K562 (cell line): ENCODE measurements around the gene PRDX2. TPM values are rescaled to one million over a fixed set of nuclear protein-coding genes. Genes with fewer than 3 reads are reported as not detected.

Experiments
- ARID2 ChIP-seq: fragments of 450-650 bp; IDR thresholded peaks from 2 replicates; pipeline ENCODE4 v1.6.1; 2017; ENCODE audit warnings: antibody characterized with exemption, mild to moderate bottlenecking
- CBX3 ChIP-seq, 2 experiments: IDR thresholded peaks; 1 replicate in 1 of 2; 2 replicates in 1 of 2; pipeline ENCODE4 v1.6.1; 2012; ENCODE audit warnings: inconsistent platforms in 2 of 2, low read length in 2 of 2, borderline replicate concordance in 1 of 2, control low read depth in 1 of 2
- CREM ChIP-seq: IDR thresholded peaks from 2 replicates; pipeline ENCODE4 v1.6.1; 2014; ENCODE audit warnings: antibody characterized with exemption, low read depth
- ELF2 ChIP-seq: fragments of 250-450 bp; sonication (Bioruptor Pico); IDR thresholded peaks from 2 replicates; pipeline ENCODE4 v1.5.0; 2021; ENCODE audit warnings: mild to moderate bottlenecking
- ETV6 ChIP-seq, 3 experiments: fragments of 150-350 bp in 1 of 3; sonication (generic) in 1 of 3; formaldehyde crosslinking in 1 of 3; IDR thresholded peaks; 2 replicates each; pipeline versions ENCODE4 v1.6.1 to v1.8.0; 2014 to 2022; ENCODE audit warnings: borderline replicate concordance in 2 of 3, low read depth in 2 of 3, antibody characterized with exemption in 1 of 3, low read length in 1 of 3, mild to moderate bottlenecking in 1 of 3, missing genetic modification reagents in 1 of 3
- GABPA ChIP-seq: fragments of 200-800 bp; sonication (Bioruptor generic); conservative IDR thresholded peaks from 2 replicates; pipeline ENCODE4 v1.6.1; 2016; ENCODE audit warnings: low read depth, missing genetic modification characterization, missing compliant biosample characterization
- HDAC3 ChIP-seq: fragments of 450-650 bp; IDR thresholded peaks from 2 replicates; pipeline ENCODE4 v1.6.1; 2018; ENCODE audit warnings: borderline replicate concordance, mild to moderate bottlenecking, moderate library complexity; ENCODE audit not compliant: partially characterized antibody
- HMGN3 ChIP-seq: IDR thresholded peaks from 2 replicates; pipeline ENCODE4 v1.6.1; 2011; ENCODE audit warnings: borderline replicate concordance, low read depth, mild to moderate bottlenecking, mixed read lengths, low read length; ENCODE audit not compliant: insufficient read length; ENCODE audit errors: extremely low read depth
- KAT8 ChIP-seq: fragments of 450-650 bp; IDR thresholded peaks from 2 replicates; pipeline ENCODE4 v1.6.1; 2016; ENCODE audit warnings: low read depth, mild to moderate bottlenecking
- NUFIP1 ChIP-seq: fragments of 450-650 bp; IDR thresholded peaks from 2 replicates; pipeline ENCODE4 v1.6.1; 2018; ENCODE audit not compliant: partially characterized antibody
- SAP30 ChIP-seq: fragments of 200-600 bp; sonication (generic); IDR thresholded peaks from 2 replicates; pipeline ENCODE4 v1.6.1; 2012; ENCODE audit warnings: borderline replicate concordance, low read depth, mild to moderate bottlenecking, moderate library complexity, low read length, control low read depth, inconsistent platforms; ENCODE audit not compliant: insufficient read depth, poor library complexity, severe bottlenecking
- TARDBP ChIP-seq: fragments of 450-650 bp; IDR thresholded peaks from 2 replicates; pipeline ENCODE4 v1.6.1; 2016
- ZFPM2 ChIP-seq: fragments of 250-450 bp; sonication (Bioruptor Pico); IDR thresholded peaks from 2 replicates; pipeline ENCODE4 v1.5.1; 2022; ENCODE audit warnings: mild to moderate bottlenecking
- ZNF311 ChIP-seq: fragments of 250-450 bp; sonication (Bioruptor Pico); IDR thresholded peaks from 2 replicates; pipeline ENCODE4 v1.4.0; 2020; ENCODE audit warnings: mild to moderate bottlenecking, moderate library complexity
- polyA plus RNA-seq, 8 experiments: library from polyadenylated mRNA; depleted of rRNA in 4 of 8; stranded (reverse) in 5 of 8; unstranded in 3 of 8; fragments of >200 nt; fragmentation: Nextera tagmentation in 2 of 8; fragmentation: Illumina TruSeq in 1 of 8; extraction: Ambion mirVana in 2 of 8; extraction: Trizol in 1 of 8; gene quantifications; 2 replicates each; pipeline versions ENCODE4 v1.2.1 to v1.2.3, GENCODE V29; 2011 to 2014; ENCODE audit warnings: inconsistent platforms in 1 of 8, missing spikeins in 1 of 8
- total RNA-seq, 7 experiments: library from RNA; depleted of rRNA in 6 of 7; stranded (reverse); fragments of >200 nt in 6 of 7; fragmentation: Illumina TruSeq in 2 of 7; extraction: Trizol in 2 of 7; gene quantifications; 2 replicates each; pipeline versions ENCODE4 v1.2.1 to v1.2.3, GENCODE V29; 2011 to 2021; ENCODE audit warnings: low replicate concordance in 1 of 7
- TF ChIP-seq, protein P1 (sequence below): fragments of 250-450 bp; sonication (Bioruptor Pico); IDR thresholded peaks from 2 replicates; pipeline ENCODE4 v1.5.0; 2021; ENCODE audit warnings: mild to moderate bottlenecking, borderline replicate concordance
- TF ChIP-seq, protein P2 (sequence below): sonication (generic); formaldehyde crosslinking; IDR thresholded peaks from 2 replicates; pipeline ENCODE4 v1.4.0; 2020; ENCODE audit warnings: mild to moderate bottlenecking, missing genetic modification reagents
- TF ChIP-seq, protein P3 (sequence below): fragments of 450-650 bp; formaldehyde crosslinking; IDR thresholded peaks from 2 replicates; pipeline ENCODE4 v1.4.0; 2022; ENCODE audit warnings: missing genetic modification characterization
- TF ChIP-seq, protein P4 (sequence below): fragments of 450-650 bp; conservative IDR thresholded peaks from 2 replicates; pipeline ENCODE4 v1.6.1; 2016; ENCODE audit warnings: missing genetic modification characterization, low read depth, mild to moderate bottlenecking, control low read depth, missing compliant biosample characterization

The PRDX2 gene
- total and polyA plus RNA-seq, 9 of the 15 experiments (the other 6 are each of a cell fraction or from before 2014, with no cell fraction given), result 206 to 1,183 (median 415) TPM

DNA sequence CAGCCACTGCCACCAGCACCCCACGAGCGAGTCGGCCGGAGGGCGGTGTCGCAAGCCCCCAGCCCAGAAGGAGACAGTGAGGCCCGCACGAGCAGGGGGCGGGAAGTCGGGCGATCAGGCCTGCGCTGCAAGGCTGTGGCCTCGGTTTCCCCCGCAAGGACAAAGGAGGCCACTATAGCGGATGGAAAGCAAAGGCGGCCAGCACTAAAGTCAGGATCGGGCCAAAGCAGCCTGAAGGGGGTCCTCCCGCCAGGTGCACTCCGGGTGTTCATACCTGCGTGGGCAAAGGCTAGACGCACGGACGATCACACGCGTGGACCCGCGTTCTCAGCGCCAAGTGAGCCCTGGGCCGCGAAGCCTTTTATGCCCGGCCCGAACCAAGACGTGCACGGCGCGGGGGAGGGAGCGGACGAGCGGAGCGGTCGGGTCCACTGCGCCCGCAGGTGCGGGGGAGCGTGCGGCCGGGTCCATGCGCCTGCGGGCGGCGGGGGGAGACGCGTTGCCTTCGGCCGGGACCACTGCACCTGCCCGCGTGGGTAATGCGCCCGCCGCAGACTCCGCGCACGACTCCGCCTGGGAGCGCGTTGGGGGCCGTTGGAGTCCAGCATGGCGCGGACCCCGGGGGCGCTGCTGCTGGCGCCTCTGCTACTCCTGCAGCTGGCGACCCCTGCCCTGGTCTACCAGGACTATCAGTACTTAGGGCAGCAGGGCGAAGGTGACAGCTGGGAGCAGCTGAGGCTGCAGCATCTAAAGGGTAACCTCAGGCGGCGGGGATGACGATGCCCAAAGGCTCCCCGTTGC lies at the start of gene PRDX2, which contains the start of gene THSD8 (continued):
- TF ChIP-seq SAP30, result peak; percentile 58
- TF ChIP-seq ARID2, result no peak
- no peak for TF ChIP-seq ETV6 (IDR thresholded peaks at IDR 0.05; ENCODE audit: borderline replicate concordance in 1 of 2, low read depth in 2 of 2, low read length in 1 of 2)
- TF ChIP-seq ETV6 (CRISPR knock-in tag; IDR thresholded peaks at IDR 0.05; ENCODE audit: borderline replicate concordance), result no peak; the same call in 1 of the 2 replicates
- TF ChIP-seq, protein P1, sequence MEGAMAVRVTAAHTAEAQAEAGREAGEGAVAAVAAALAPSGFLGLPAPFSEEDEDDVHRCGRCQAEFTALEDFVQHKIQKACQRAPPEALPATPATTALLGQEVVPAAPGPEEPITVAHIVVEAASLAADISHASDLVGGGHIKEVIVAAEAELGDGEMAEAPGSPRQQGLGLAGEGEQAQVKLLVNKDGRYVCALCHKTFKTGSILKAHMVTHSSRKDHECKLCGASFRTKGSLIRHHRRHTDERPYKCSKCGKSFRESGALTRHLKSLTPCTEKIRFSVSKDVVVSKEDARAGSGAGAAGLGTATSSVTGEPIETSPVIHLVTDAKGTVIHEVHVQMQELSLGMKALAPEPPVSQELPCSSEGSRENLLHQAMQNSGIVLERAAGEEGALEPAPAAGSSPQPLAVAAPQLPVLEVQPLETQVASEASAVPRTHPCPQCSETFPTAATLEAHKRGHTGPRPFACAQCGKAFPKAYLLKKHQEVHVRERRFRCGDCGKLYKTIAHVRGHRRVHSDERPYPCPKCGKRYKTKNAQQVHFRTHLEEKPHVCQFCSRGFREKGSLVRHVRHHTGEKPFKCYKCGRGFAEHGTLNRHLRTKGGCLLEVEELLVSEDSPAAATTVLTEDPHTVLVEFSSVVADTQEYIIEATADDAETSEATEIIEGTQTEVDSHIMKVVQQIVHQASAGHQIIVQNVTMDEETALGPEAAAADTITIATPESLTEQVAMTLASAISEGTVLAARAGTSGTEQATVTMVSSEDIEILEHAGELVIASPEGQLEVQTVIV (CRISPR knock-in tag), result no peak
- TF ChIP-seq HDAC3, result no peak
- TF ChIP-seq CBX3 (IDR thresholded peaks at IDR 0.05; ENCODE audit: borderline replicate concordance in 1 of 2, low read length in 2 of 2), result 0 out of 3 replicates have a peak, but pooled peaks of 1 of the 2 experiments have one; percentile 7
- peak; percentile 73 for TF ChIP-seq NUFIP1
- TF ChIP-seq, protein P2, sequence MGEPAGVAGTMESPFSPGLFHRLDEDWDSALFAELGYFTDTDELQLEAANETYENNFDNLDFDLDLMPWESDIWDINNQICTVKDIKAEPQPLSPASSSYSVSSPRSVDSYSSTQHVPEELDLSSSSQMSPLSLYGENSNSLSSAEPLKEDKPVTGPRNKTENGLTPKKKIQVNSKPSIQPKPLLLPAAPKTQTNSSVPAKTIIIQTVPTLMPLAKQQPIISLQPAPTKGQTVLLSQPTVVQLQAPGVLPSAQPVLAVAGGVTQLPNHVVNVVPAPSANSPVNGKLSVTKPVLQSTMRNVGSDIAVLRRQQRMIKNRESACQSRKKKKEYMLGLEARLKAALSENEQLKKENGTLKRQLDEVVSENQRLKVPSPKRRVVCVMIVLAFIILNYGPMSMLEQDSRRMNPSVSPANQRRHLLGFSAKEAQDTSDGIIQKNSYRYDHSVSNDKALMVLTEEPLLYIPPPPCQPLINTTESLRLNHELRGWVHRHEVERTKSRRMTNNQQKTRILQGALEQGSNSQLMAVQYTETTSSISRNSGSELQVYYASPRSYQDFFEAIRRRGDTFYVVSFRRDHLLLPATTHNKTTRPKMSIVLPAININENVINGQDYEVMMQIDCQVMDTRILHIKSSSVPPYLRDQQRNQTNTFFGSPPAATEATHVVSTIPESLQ (CRISPR knock-in tag), result 0 out of 2 replicates have a peak, but pooled peaks have one; percentile 13
- TF ChIP-seq, protein P3, sequence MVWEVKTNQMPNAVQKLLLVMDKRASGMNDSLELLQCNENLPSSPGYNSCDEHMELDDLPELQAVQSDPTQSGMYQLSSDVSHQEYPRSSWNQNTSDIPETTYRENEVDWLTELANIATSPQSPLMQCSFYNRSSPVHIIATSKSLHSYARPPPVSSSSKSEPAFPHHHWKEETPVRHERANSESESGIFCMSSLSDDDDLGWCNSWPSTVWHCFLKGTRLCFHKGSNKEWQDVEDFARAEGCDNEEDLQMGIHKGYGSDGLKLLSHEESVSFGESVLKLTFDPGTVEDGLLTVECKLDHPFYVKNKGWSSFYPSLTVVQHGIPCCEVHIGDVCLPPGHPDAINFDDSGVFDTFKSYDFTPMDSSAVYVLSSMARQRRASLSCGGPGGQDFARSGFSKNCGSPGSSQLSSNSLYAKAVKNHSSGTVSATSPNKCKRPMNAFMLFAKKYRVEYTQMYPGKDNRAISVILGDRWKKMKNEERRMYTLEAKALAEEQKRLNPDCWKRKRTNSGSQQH (CRISPR knock-in tag), result 0 out of 2 replicates have a peak, but pooled peaks have one; percentile 32
- TF ChIP-seq, protein P4, sequence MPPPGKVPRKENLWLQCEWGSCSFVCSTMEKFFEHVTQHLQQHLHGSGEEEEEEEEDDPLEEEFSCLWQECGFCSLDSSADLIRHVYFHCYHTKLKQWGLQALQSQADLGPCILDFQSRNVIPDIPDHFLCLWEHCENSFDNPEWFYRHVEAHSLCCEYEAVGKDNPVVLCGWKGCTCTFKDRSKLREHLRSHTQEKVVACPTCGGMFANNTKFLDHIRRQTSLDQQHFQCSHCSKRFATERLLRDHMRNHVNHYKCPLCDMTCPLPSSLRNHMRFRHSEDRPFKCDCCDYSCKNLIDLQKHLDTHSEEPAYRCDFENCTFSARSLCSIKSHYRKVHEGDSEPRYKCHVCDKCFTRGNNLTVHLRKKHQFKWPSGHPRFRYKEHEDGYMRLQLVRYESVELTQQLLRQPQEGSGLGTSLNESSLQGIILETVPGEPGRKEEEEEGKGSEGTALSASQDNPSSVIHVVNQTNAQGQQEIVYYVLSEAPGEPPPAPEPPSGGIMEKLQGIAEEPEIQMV (tag), result no peak
- no peak for TF ChIP-seq HMGN3
- no peak for TF ChIP-seq ZFPM2
- TF ChIP-seq KAT8, result no peak
- no peak; the same call in 1 of the 2 replicates for TF ChIP-seq GABPA (tag)
- peak; percentile 77; the same call in 1 of the 2 replicates for TF ChIP-seq CREM
- no peak for TF ChIP-seq ELF2 (CRISPR knock-in tag)
- TF ChIP-seq TARDBP, result no peak
- no peak for TF ChIP-seq ZNF311 (CRISPR knock-in tag)
